Activated T-cell treated with anti-CD3 and anti-CD28 coated beads, Interleukin-2, amount 50 U/mL, for 48 hours (primary cell): Measurements from ENCODE around the gene KCNJ8.
"Not testable (repeated sequence)": the region's sequence is repeated elsewhere in the genome, so short reads cannot be mapped to it uniquely, and the experiment has no call there.

ENCODE experiments used
- DNase-seq, 2 experiments: peaks; one replicate each; pipeline ENCODE4 v3.0.0-alpha.2; 2020

The KCNJ8 gene

GRCh38 chr12:21782723-21783122 lies 8.2 kb upstream of the KCNJ8 start:
- DNase-seq = not testable (repeated sequence)

- no peak for DNase-seq
Observed at GRCh38 chr12:21780786-21781185, 6.3 kb upstream of the KCNJ8 start.

DNA sequence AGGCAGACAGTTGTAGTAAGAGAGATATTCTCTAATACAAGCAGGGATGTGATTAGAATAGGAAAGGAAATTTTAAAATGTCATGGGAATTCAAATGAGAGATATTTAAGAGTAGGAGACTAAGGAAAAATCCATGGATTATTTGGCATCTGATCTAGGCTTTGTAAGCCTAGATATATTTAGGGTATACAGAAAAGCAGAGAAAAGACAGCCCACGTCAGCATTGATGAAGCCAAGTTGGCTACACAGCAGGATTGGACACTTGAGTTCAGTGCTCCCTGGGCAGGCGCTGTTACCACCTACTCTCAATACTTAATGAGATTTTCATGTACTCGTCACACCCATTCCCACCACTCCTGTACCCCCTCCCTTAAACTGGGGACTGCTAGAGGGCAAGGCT lies 1.7 kb upstream of the KCNJ8 start:
- no peak for DNase-seq

DNA sequence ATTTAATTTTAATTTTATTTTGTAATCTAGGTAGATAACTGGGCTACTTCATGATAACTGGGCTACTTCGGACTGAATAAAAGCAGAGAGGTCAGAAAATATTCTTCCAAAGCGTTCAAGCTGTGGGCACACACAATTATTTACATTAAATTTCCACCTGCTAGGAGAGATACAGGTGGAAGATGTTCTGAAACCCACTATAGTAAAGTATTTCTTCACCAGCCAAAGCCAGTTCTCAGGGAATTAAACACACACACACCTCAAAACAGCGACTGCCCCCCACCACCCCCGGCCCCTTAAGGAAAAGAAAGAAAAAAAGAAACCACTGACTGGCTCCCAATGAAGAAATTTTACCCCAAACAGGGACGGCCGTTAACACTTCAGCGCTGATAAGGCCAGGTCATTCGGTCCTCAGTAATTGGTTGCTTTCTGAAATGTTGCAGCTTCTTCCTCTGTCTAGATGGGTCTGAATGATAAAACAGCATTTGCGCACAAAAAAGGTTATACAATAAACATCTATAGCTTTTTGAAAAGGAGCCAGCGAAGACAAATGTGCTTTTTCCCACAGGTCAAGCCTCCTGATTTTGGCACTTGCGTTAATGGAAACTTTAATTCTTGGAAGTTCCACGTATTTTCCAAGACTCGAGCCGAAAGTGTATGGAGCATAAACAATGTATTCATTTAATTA lies 771 bp upstream of the KCNJ8 start:
- no peak for DNase-seq

- DNase-seq = no peak
Observed at GRCh38 chr12:21773806-21774205, 700 bp downstream of the KCNJ8 start.

GRCh38 chr12:21773263-21773741 lies 1.2 kb downstream of the KCNJ8 start:
- DNase-seq = peak; percentile 20 to 32

GRCh38 chr12:21771311-21771710 lies 3.2 kb downstream of the KCNJ8 start:
- no peak for DNase-seq

GRCh38 chr12:21769307-21769706 lies 5.2 kb downstream of the KCNJ8 start:
- no peak for DNase-seq

GRCh38 chr12:21766403-21766802 lies 8.1 kb downstream of the KCNJ8 start:
- no peak for DNase-seq

- no peak for DNase-seq
Observed at GRCh38 chr12:21764950-21765349, 9.6 kb downstream of the KCNJ8 start.

- DNase-seq = no peak
Observed at GRCh38 chr12:21764065-21764464, 10.4 kb downstream of the KCNJ8 start.

DNA sequence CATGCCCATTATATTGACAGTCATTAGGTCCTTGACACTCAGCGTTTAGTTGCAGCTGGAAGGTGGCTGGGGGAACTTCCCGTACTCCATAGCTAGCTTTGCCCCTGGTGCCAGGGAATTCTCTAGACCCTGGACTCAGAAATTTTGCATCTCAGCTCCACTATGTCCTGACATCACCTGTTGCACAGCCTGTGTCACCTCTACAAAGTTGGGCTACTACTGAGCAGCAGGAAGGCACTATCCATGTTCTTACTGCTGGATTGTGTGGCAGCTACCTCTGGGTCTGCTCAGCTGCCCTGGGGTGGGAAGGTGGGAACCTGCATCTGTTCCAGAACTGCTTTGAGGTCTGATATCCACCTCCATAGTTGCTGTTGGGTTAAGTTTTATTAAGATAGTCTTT lies 11.0 kb downstream of the KCNJ8 start:
- no peak for DNase-seq

DNA sequence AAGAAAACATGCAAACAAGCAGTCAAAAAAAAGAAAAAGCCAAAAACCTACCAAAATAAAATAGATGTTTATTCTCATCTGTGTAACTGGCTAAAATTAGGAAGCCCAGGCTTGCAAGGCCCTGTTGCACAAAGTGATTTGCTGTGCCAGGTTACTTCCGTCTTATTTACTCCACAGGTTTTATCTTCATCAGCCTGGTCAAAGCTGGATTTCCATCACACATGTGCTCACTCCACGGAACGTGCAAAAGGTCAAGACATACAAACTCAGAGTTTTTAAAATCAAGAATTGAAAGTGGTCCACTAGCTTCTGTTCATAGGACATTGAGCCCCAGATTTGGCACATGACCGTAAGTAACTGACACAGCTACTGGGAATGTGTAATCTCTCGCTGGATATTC lies 14.8 kb downstream of the KCNJ8 start:
- DNase-seq = no peak

DNA sequence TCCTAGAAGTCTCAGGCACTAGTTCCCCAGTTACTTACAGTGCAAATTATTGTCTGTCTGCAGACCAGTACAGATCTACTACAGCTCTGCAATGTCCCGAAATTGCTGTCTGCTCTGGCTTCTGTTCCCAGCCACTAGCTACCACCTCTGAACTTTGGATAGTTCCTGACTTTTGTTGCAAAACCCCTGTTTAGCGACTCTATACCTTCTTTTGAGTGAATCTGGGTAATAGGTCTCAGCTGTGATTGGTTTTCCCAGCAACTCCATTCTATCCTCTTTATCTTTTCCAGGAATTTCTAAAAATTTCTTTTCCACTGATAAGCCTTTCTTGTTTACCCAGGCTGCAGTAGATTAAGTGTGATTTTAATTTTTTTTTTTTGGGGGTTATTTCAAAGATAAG lies 16.8 kb downstream of the KCNJ8 start:
- no peak for DNase-seq

GRCh38 chr12:21756699-21757098 lies 17.8 kb downstream of the KCNJ8 start:
- DNase-seq = no peak

DNA sequence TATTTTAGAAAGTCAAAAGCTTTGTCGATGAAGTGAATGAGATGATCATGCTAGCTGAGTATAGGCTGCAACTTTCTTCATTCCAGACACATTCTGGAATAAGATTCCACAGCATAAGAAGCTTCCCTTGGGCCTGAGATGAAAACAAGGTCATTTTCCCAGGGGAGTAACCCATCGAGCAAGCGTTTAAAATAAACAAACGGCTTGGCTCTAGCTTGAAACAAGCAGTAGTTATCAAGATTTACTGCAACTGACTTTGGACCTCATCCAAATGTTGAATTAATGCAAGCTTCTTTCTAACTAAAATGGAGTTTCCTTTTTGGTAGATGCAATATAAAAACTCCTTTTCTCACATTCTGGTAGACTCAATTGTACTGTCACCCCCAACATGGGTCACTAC lies 23.0 kb downstream of the KCNJ8 start:
- DNase-seq = no peak

DNA sequence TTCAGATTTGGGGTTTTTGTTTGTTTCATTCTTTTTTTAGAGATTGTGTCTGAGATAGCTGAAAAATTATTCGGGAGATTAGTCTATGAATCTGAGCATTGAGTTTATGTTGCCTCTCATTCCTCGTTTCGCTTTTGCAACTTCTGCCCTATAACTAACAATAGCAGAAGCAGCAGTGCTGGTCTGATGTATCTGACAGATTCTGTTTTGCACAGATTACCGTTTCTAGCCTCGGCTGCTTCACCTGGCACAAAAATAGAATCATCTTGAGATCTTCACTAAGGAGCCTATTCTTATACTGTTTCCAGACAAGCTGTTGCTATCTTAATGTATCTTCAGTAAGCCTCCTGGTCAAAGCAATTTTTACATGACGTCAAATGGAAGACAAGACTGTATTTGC lies 29.2 kb downstream of the KCNJ8 start:
- DNase-seq = no peak

DNA sequence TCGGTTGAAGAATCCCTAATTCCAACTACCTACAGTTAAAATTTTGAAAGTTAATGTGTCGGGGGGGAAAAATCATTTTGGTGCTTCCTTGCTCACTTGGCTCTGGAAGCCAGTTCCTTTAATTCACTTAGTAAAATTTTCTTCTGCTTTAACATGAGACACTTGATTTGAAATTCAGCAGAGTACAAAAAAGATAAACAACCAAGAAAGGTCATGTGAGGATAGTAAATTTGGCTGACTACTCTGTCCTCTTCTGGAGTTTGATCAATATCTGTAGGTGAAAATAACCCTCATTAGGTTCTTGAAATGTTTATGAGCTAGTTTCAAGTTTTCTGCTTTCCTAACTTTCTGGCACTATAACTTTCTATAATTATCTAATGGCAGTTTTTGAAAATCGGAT lies 43.4 kb downstream of the KCNJ8 start:
- DNase-seq = no peak

GRCh38 chr12:21725731-21726130 lies 48.8 kb downstream of the KCNJ8 start:
- no peak for DNase-seq

DNA sequence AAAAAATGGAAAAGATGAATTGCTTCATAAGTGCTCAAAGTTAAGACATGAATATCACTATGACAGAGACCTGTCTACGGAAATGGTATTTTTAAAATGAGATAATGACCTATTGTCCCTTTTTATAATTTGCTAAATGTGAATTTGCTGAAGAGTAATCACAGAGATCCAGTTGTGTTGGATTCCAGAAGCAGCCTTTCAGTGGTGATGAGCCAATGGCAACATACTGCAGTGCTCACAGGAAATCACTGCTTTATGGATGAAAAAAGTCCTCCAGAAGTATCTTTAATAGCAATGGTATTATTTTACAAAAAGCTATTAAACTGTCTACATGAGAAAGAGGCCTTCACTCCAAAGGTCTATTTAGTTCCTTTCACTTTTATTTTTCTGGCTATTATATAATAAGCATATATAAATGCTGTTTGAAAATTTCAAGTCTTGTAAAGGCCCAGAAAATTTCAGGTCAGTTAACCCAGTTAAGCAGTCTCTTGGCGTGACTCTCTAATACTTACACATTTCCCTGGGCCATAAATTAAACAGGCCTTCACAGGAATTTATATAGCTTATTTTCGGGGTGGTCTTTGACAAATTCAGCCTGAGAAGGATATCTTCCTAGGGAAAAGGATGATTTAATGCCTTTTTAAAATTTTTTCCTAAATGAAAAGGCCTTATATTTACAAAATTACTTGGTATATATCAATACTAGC lies 55.4 kb downstream of the KCNJ8 start:
- no peak for DNase-seq

- no peak for DNase-seq
Observed at GRCh38 chr12:21718403-21718802, 56.1 kb downstream of the KCNJ8 start.

DNA sequence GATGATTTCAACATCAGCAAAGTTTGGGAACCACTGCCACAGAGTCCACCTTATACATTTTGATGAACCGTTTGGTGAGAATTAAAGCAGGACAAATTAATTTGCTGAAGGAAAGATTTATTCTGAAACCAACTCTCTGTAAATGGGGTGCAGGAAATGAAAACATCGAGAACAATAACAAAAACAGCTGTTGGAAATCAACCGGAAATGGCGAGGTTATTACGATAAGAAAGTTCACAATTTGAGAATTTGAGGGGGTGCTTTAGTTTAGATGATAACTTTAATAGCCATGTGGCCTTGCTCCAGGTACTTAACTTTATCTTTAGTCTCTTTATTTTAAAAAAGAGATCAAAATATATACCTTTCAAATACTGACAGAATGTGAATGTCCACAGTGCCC lies 56.7 kb downstream of the KCNJ8 start:
- no peak for DNase-seq

- DNase-seq = no peak
Observed at GRCh38 chr12:21715386-21715785, 59.1 kb downstream of the KCNJ8 start.
